Measurements from ENCODE around the gene CEND1. TPM values are rescaled to one million over a fixed set of nuclear protein-coding genes. Genes with fewer than 3 reads are reported as not detected.

Gene CEND1
- 0.23 TPM in 1 of 2 replicates, not detected in the other for total RNA-seq (ENCODE audit: low replicate concordance)

DNA sequence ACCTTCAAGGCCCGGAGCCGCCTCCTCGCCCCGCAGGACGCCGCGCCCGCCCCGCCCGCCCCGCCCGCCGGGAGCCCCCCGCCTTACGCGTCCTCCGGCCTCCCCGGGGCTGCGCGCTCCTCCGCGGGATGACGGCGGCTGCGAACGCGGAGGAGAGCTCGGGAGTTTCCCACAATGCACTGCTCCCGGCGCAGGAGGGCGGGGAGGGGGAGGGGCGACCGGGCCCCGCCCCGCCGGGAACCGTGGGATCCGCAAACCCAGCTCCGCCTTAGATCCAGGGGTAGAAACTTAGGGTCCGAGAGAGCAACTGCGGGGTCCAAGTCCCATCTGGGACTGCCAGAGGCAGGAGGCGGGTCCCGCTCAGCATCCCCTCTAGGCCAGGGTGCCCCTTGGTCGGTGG, at the start of gene CEND1:
Gene CEND1, minus strand, starts transcription at position 148 of the 400 bp plus-strand sequence. CDS start 1,514 bp downstream, outside the sequence.

DNA sequence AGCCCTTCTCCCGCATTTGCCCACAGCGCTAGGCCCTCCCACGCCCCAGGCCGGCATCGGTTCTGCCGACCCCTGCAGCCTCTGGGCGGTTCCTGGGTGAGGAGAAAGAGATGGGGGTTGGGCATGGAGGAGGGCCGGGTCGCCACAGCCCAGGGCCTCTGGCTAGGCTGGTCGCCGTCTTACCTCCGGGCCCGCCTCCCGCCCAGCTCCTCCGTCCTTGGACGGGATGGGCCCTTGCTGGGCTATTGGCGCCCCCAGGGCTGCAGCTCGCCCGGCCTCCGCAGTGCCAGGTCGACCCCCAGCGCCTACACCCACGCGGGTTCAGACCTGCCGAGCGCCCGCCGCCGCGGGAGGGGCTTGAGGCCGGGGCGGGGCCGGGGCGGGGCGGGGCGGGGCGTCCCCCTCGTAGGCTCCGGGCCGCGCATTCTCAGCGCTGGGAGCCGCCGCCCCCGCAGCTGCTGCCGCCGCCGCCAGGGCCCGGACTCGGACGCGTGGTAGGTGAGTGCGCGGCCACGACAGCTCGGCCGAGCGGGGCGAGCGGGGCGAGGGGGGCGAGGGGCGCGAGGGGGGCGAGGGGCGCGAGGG, 42.7 kb upstream of the CEND1 start, which contains the start of gene CD151:
Gene CD151, plus strand, starts transcription at position 424 of the 585 bp plus-strand sequence. CDS start 3,118 bp downstream, outside the sequence.

DNA sequence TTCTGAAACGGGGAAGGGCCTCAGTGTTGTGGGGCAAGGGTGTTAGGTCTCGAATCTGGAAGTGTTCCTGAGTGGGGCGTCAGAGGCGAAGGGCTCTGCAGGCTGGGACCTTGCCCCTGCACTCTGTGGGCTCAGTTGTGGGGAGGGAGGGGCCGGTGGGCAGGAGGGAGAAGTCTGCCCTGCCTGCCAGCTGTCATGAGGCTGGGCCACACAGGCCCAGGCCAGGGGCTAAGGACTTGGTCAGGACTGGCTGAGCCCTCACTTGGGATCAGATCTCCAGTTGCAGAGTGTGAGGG, 38.0 kb upstream of the CEND1 start, which contains the start of gene CRACR2B:
Gene CRACR2B, plus strand, starts transcription at position 23 of the 296 bp plus-strand sequence. CDS start 689 bp downstream, outside the sequence.

DNA sequence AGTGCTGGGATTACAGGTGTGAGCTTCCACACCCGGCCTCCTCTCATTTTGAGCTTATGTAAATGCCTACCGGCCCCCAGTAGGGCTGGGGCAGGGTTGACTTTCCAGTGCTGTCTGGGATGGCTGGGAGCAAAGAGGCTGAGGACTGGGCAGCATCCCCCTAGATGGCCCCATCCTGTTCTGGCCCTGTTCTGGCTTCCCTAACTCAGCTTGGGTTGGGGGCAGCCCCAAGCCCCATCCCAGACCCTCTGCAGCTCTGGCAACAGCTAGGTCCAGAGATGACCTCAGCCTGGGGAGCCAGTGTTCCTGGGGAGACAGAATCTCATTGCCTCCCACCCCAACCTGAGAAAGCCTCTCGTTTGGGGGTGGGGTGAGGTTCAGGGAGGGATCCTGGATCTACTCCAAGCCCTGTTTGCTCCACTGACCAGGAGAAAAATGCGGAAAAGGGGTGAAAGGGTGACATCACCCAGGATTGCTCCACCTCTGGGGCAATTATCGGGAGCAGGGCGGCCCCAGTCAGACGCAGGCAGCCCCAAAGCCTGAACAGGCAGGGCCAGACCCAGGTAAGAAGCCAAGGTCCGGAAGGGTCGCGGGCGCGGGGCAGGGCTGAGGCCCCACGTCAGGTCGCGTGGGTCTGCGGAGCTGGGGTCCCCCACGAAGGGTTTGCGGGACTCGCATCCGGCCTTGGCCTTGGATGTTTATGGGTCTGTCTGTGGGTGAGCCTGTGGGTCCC, 28.7 kb upstream of the CEND1 start, which contains the start of gene PNPLA2:
Gene PNPLA2, plus strand, starts transcription at position 519 of the 733 bp plus-strand sequence. CDS start 805 bp downstream, outside the sequence.

DNA sequence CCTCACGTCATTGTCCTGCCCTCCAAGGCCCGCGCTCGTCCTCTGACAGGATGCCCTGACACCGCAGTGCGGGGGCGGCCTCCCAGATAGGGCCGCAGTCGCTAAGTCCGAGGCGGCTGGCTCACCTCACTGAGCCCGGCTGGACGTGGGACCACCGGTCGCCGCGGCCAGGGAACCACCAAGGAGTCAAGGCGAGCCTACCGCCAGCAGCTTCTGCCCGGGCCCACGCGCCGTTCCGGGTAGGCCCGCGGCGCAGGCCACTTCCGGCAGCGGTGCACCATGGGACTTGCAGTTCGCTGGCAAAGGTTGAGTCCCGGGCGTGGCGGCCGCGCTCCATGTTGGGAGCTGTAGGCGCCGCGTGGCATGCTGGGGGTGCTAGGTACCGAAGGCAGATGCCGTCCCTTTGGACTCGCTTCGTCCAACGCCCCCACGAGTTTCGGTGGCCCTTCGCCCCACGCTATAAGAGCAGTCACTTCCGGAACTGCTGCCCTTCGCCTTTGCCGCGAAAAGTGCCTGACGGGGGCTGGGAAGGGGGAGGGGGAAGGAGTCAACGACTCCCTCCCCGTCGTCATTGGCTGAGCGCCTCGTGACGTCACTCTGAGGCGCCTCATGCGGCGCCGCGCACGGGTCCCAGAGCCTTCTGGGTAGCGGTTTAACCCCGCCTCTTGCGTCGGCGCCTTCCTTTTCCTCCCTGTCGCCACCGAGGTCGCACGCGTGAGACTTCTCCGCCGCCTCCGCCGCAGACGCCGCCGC, 19.6 kb upstream of the CEND1 start, which contains the start of gene RPLP2:
Gene RPLP2, plus strand, starts transcription at position 681 of the 753 bp plus-strand sequence. CDS start 268 bp downstream, outside the sequence.

DNA sequence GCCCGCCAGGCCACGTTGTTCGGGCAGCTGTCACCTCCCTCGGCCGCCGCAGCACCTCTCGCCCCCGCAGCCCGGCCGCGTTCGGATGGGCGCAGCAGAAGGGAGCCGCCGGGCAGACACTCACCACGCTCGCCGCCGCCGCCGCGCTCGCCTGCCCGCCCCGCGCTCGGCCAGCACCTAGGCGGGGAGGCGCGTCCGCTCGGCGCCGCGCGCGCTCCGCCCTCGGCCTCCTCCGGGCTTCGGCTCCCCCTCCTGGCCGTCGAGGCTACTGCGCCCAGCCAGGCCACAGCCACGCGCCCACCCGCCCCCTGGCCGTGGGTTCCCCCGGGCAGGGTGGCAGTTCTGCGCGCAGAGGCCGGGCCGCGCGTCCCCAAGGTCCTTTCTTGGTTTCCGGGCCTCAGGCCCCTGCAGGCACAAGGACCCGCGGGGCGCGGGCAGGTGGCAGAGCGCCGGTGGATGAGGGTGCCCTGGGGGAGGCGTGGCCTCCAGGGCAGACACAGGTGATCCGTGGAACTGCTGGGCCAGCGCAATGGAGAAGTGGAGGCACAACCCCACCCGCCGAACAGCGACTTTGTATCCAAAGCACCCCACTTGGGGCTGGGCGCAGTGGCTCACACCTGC, 8.3 kb upstream of the CEND1 start, which contains the start of gene SLC25A22:
Gene SLC25A22, minus strand, starts transcription at position 189 of the 621 bp plus-strand sequence. CDS start 3,275 bp downstream, outside the sequence.

DNA sequence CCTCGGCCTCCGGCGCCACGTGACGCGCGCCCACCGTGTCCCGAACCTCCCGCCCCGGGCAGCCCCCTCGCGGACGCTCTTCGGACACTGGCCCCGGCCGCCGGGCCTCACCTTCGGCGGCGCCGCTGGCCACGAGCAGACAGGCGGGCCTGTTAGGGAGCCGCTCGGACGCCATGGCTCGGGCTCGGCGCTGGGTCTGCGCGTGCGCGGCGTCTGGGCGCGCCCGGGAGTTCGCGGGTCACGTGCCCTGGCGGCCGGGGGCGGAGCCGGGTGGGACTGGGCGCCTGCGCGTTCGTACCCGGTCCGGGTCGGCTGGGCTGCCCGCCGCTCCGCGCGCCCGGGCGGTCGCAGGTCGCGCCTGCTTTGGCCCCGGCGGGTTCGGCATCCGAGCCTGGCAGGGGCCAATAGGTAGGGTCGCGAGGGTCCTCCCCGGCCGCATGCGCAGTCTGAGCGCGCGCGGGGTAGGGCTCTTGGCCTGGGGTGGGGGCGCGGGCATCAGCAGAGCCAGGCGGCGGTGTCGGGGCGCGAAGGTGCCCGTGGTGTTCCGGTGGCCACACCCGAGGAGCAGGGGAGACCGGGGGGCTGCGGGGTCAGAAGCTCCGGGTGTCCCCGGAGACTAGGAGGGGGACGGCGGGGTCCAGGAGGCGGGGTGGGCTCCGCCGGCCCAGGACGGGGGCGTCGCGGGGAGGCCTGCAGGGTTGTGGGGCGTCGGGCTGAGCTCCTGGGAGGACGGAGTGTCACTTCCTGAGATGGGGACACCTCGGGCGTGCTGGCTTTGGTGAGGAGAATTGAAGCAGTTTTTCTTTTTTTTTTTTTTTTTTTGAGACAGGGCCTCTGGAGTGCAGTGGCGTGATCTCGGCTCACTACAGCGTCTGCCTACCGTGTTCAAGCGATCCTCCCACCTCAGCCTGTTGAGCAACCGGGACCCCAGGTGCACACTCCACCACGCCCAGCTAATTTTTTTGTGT, 12.3 kb downstream of the CEND1 start, which contains the start of gene GATD1:
Gene GATD1, minus strand, starts transcription at position 200 of the 968 bp plus-strand sequence. Its CDS starts 25 bp downstream, at position 175.

DNA sequence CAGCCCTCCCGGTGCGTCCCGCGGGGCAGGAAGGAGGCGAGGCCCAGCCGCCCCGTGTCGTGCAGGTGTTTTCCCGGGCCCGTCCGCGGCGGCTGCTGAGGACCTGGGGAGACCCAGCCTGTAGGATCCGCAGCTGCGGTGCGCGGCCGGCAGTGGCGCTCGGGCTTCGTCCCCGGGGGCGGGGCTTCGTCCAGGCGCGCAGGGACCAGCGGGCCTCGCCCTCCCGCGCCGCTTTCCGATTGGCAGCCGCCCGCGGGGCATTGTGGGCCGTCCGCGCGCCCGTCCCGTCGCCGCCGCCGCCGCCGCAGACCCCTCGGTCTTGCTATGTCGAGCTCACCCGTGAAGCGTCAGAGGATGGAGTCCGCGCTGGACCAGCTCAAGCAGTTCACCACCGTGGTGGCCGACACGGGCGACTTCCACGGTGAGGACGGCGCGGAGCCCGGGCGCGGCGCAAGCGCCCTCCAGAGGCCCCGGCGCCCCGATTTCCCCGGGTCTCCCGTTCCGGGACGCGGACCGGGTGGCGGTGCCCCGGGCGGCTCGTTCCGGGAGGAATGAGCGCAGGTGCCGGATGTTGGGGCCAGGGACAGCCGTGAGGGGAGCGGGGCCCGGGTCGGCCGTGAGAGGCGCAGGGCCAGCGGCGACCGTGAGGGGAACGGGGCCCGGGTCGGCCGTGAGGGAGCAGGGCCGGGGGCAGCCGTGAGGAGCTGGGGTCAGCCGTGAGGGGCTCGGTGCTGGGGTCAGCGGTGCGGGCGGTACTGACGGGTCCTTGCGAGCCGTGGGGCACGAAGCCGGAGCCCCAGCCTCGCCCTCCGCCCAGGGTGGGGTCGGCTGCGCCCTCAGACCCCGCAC, 42.5 kb downstream of the CEND1 start, which contains the start of gene TALDO1:
Gene TALDO1, plus strand, starts transcription at position 307 of the 849 bp plus-strand sequence. Its CDS starts 18 bp downstream, at position 325.

Other genes starting within 250 kb of the CEND1 start
- gene LMNTD2, start 229.4 kb downstream of the CEND1 start, total RNA-seq (ENCODE audit: low replicate concordance): 0.45 TPM in 1 of 2 replicates, not detected in the other
- 1.4 and 8.6 TPM in 2 replicates for gene RASSF7, start 229.1 kb downstream of the CEND1 start, total RNA-seq (ENCODE audit: low replicate concordance)
- 16.6 and 19.2 TPM in 2 replicates for gene PHRF1, start 213.6 kb downstream of the CEND1 start, total RNA-seq (ENCODE audit: low replicate concordance)
- gene IRF7, start 174.1 kb downstream of the CEND1 start, total RNA-seq (ENCODE audit: low replicate concordance): 3.7 and 7.7 TPM in 2 replicates
- gene CDHR5, start 165.1 kb downstream of the CEND1 start, total RNA-seq (ENCODE audit: low replicate concordance): not detected in 2 replicates
- gene SCT, start 162.9 kb downstream of the CEND1 start, total RNA-seq (ENCODE audit: low replicate concordance): not detected in 2 replicates
- not detected in 2 replicates for gene DRD4, start 152.8 kb downstream of the CEND1 start, total RNA-seq (ENCODE audit: low replicate concordance)
- 29.6 and 31.8 TPM in 2 replicates for gene DEAF1, start 94.9 kb downstream of the CEND1 start, total RNA-seq (ENCODE audit: low replicate concordance)
- 2.9 and 5.7 TPM in 2 replicates for gene TMEM80, start 94.3 kb downstream of the CEND1 start, total RNA-seq (ENCODE audit: low replicate concordance)
- 44.3 and 83.2 TPM in 2 replicates for gene EPS8L2, start 83.9 kb downstream of the CEND1 start, total RNA-seq (ENCODE audit: low replicate concordance)
- gene TALDO1, start 42.6 kb downstream of the CEND1 start, total RNA-seq (ENCODE audit: low replicate concordance): 69.4 and 177 TPM in 2 replicates
- 17.4 and 20.2 TPM in 2 replicates for gene GATD1, start 12.6 kb downstream of the CEND1 start, total RNA-seq (ENCODE audit: low replicate concordance)
- gene SLC25A22, start 8.2 kb upstream of the CEND1 start, total RNA-seq (ENCODE audit: low replicate concordance): 5.1 and 21.5 TPM in 2 replicates
- gene PIDD1, start 15.1 kb upstream of the CEND1 start, total RNA-seq (ENCODE audit: low replicate concordance): 3.4 and 4.0 TPM in 2 replicates
- 397 and 872 TPM in 2 replicates for gene RPLP2, start 19.9 kb upstream of the CEND1 start, total RNA-seq (ENCODE audit: low replicate concordance)
- 17.1 and 21.4 TPM in 2 replicates for gene PNPLA2, start 28.8 kb upstream of the CEND1 start, total RNA-seq (ENCODE audit: low replicate concordance)
- 0.45 and 0.70 TPM in 2 replicates for gene CRACR2B, start 37.8 kb upstream of the CEND1 start, total RNA-seq (ENCODE audit: low replicate concordance)
- gene CD151, start 42.9 kb upstream of the CEND1 start, total RNA-seq (ENCODE audit: low replicate concordance): 669 and 785 TPM in 2 replicates
- gene POLR2L, start 52.4 kb upstream of the CEND1 start, total RNA-seq (ENCODE audit: low replicate concordance): 262 and 474 TPM in 2 replicates
- 102 and 297 TPM in 2 replicates for gene TSPAN4, start 52.8 kb upstream of the CEND1 start, total RNA-seq (ENCODE audit: low replicate concordance)
- gene CHID1, start 120.7 kb upstream of the CEND1 start, total RNA-seq (ENCODE audit: low replicate concordance): 44.0 and 50.9 TPM in 2 replicates
- 19.6 and 28.2 TPM in 2 replicates for gene AP2A2, start 135.8 kb upstream of the CEND1 start, total RNA-seq (ENCODE audit: low replicate concordance)
- gene MUC6, start 246.6 kb upstream of the CEND1 start, total RNA-seq (ENCODE audit: low replicate concordance): not detected in 2 replicates

All from smooth muscle cell of the coronary artery (primary cell).